GM12878 (cell line): Measurements from ENCODE around the gene STK16. TPM values are rescaled to one million over a fixed set of nuclear protein-coding genes. Genes with fewer than 3 reads are reported as not detected.

Source experiments
- ASH2L ChIP-seq: fragments of 300-600, 200-600 bp; sonication (generic); IDR thresholded peaks from 2 replicates; pipeline ENCODE4 v1.6.1; 2017; ENCODE audit warnings: low read depth, mild to moderate bottlenecking, borderline replicate concordance
- ESRRA ChIP-seq: IDR thresholded peaks from 2 replicates; pipeline ENCODE4 v1.6.1; 2012; ENCODE audit warnings: mild to moderate bottlenecking, low read length, improper control_type of control experiment
- GATAD2B ChIP-seq: fragments of 450-650 bp; conservative IDR thresholded peaks from 2 replicates; pipeline ENCODE4 v1.6.1; 2017; ENCODE audit warnings: low read depth, mild to moderate bottlenecking, moderate library complexity
- HDGF ChIP-seq: fragments of 450-650 bp; IDR thresholded peaks from 2 replicates; pipeline ENCODE4 v1.6.1; 2016; ENCODE audit warnings: antibody characterized with exemption
- IKZF2 ChIP-seq, 2 experiments: fragments of 450-650 bp; IDR thresholded peaks; 2 replicates each; pipeline ENCODE4 v1.6.1; 2017; ENCODE audit warnings: mild to moderate bottlenecking in 2 of 2, moderate library complexity in 2 of 2
- NBN ChIP-seq: fragments of 450-650 bp; IDR thresholded peaks from 2 replicates; pipeline ENCODE4 v1.6.1; 2016
- NFYA ChIP-seq: IDR thresholded peaks from 2 replicates; pipeline ENCODE4 v1.6.1; 2011; ENCODE audit warnings: low read depth, mild to moderate bottlenecking, low read length, improper control_type of control experiment, borderline replicate concordance
- PAX8 ChIP-seq: fragments of 450-650 bp; IDR thresholded peaks from 2 replicates; pipeline ENCODE4 v1.6.1; 2017; ENCODE audit warnings: mild to moderate bottlenecking, moderate library complexity
- POLR2AphosphoS2 ChIP-seq: IDR thresholded peaks from 2 replicates; pipeline ENCODE4 v1.6.1; 2011; ENCODE audit warnings: low read depth, mild to moderate bottlenecking, low read length, improper control_type of control experiment, moderate library complexity
- RAD21 ChIP-seq: IDR thresholded peaks from 2 replicates; pipeline ENCODE4 v1.6.1; 2011; ENCODE audit warnings: mild to moderate bottlenecking, low read depth, low read length, moderate library complexity; ENCODE audit not compliant: insufficient read depth
- SMARCA5 ChIP-seq: fragments of 450-650 bp; IDR thresholded peaks from 2 replicates; pipeline ENCODE4 v1.6.1; 2017; ENCODE audit warnings: mild to moderate bottlenecking
- SPI1 ChIP-seq: IDR thresholded peaks from 2 replicates; pipeline ENCODE4 v1.6.1; 2011; ENCODE audit warnings: low read depth, mild to moderate bottlenecking, low read length, moderate library complexity, borderline replicate concordance; ENCODE audit not compliant: insufficient read depth
- SREBF2 ChIP-seq: IDR thresholded peaks from 2 replicates; pipeline ENCODE4 v1.6.1; 2012; ENCODE audit warnings: mild to moderate bottlenecking, low read length
- STAT1 ChIP-seq: fragments of 450-650 bp; conservative IDR thresholded peaks from 2 replicates; pipeline ENCODE4 v1.6.1; 2014; ENCODE audit warnings: antibody characterized with exemption, mild to moderate bottlenecking
- SUZ12 ChIP-seq: fragments of 200-600 bp; sonication (generic); IDR thresholded peaks from one replicate; pipeline ENCODE4 v1.6.1; 2018; ENCODE audit warnings: antibody characterized with exemption, mild to moderate bottlenecking; ENCODE audit not compliant: unreplicated experiment
- ZZZ3 ChIP-seq: IDR thresholded peaks from 2 replicates; pipeline ENCODE4 v1.6.1; 2011; ENCODE audit warnings: low read depth; ENCODE audit not compliant: control insufficient read depth, insufficient read length
- polyA plus RNA-seq, 11 experiments: library from polyadenylated mRNA; depleted of rRNA in 4 of 11; unstranded in 6 of 11; stranded (reverse) in 5 of 11; fragments of >200 nt; fragmentation: Nextera tagmentation in 4 of 11; fragmentation: Illumina TruSeq in 1 of 11; extraction: Ambion mirVana in 4 of 11; extraction: Trizol in 1 of 11; gene quantifications; 1 replicate in 1 of 11; 2 replicates in 10 of 11; pipeline versions ENCODE4 v1.2.1 to v1.2.3, GENCODE V29; 2011 to 2016; ENCODE audit warnings: inconsistent platforms in 2 of 11, missing spikeins in 2 of 11, low read depth in 1 of 11
- total RNA-seq, 4 experiments: library from RNA; depleted of rRNA in 3 of 4; stranded (reverse); fragments of >200 nt in 3 of 4; fragmentation: Illumina TruSeq in 1 of 4; extraction: Trizol in 1 of 4; gene quantifications; 2 replicates each; pipeline versions ENCODE4 v1.2.1 to v1.2.3, GENCODE V29; 2013 to 2021
- TF ChIP-seq, protein P1 (sequence below): fragments of 450-650 bp; IDR thresholded peaks from 2 replicates; pipeline ENCODE4 v1.6.1; 2017; ENCODE audit warnings: mild to moderate bottlenecking, low read depth, inconsistent platforms; ENCODE audit not compliant: poor library complexity, severe bottlenecking
- TF ChIP-seq, protein P2 (sequence below): IDR thresholded peaks from 2 replicates; pipeline ENCODE4 v1.6.1; 2011; ENCODE audit warnings: mild to moderate bottlenecking, low read depth, low read length, moderate library complexity; ENCODE audit not compliant: insufficient replicate concordance
- TF ChIP-seq, protein P3 (sequence below): fragments of 450-650 bp; IDR thresholded peaks from 2 replicates; pipeline ENCODE4 v1.6.1; 2016; ENCODE audit warnings: mild to moderate bottlenecking
- TF ChIP-seq, protein P4 (sequence below): fragments of 150-350 bp; IDR thresholded peaks from 2 replicates; pipeline ENCODE4 v1.6.1; 2016; ENCODE audit warnings: low read depth, low read length

The STK16 gene
- total and polyA plus RNA-seq, 10 of the 15 experiments (the other 5 are each of a cell fraction or from before 2014, with no cell fraction given): 4.3 to 50.1 (median 17.9) TPM

DNA sequence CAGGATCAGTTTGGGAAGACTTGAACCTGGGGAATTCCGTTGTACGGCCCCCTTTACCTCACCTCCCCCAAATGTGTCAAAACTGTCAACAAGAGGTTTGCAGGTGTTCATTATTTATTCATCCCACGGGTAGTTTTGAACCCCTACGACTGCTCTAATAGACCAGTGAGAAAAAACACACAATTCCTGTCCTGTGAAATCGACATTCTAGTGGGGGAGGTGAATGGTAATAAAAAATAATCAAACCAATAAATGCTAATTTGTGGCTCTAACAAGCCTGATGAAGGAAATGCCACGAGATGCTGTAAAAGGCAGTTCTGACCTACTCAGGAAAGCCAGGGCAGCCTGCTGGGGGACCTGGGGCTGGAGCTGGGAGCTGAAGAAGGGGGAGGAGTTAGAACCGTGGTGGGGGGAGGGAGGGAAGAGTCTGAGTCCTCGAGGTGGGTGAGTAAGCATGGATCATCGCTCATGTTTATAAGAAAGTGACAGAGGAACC, 33.4 kb downstream of the STK16 start (continued):
- TF ChIP-seq, protein P1, sequence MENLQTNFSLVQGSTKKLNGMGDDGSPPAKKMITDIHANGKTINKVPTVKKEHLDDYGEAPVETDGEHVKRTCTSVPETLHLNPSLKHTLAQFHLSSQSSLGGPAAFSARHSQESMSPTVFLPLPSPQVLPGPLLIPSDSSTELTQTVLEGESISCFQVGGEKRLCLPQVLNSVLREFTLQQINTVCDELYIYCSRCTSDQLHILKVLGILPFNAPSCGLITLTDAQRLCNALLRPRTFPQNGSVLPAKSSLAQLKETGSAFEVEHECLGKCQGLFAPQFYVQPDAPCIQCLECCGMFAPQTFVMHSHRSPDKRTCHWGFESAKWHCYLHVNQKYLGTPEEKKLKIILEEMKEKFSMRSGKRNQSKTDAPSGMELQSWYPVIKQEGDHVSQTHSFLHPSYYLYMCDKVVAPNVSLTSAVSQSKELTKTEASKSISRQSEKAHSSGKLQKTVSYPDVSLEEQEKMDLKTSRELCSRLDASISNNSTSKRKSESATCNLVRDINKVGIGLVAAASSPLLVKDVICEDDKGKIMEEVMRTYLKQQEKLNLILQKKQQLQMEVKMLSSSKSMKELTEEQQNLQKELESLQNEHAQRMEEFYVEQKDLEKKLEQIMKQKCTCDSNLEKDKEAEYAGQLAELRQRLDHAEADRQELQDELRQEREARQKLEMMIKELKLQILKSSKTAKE: peak; percentile 24
- no peak for TF ChIP-seq SPI1
- TF ChIP-seq ZZZ3: no peak
- peak in 1 of 2 experiments; percentile 61 for TF ChIP-seq IKZF2 (IDR thresholded peaks at IDR 0.05)
- no peak for TF ChIP-seq RAD21
- TF ChIP-seq, protein P2, sequence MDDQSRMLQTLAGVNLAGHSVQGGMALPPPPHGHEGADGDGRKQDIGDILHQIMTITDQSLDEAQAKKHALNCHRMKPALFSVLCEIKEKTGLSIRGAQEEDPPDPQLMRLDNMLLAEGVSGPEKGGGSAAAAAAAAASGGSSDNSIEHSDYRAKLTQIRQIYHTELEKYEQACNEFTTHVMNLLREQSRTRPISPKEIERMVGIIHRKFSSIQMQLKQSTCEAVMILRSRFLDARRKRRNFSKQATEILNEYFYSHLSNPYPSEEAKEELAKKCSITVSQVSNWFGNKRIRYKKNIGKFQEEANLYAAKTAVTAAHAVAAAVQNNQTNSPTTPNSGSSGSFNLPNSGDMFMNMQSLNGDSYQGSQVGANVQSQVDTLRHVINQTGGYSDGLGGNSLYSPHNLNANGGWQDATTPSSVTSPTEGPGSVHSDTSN: peak; percentile 59
- TF ChIP-seq SREBF2: no peak
- TF ChIP-seq, protein P3, sequence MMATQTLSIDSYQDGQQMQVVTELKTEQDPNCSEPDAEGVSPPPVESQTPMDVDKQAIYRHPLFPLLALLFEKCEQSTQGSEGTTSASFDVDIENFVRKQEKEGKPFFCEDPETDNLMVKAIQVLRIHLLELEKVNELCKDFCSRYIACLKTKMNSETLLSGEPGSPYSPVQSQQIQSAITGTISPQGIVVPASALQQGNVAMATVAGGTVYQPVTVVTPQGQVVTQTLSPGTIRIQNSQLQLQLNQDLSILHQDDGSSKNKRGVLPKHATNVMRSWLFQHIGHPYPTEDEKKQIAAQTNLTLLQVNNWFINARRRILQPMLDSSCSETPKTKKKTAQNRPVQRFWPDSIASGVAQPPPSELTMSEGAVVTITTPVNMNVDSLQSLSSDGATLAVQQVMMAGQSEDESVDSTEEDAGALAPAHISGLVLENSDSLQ: peak; percentile 89
- TF ChIP-seq GATAD2B: no peak
- TF ChIP-seq POLR2AphosphoS2: 0 out of 2 replicates have a peak, but pooled peaks have one; percentile 29
- no peak for TF ChIP-seq ASH2L
- TF ChIP-seq, protein P4, sequence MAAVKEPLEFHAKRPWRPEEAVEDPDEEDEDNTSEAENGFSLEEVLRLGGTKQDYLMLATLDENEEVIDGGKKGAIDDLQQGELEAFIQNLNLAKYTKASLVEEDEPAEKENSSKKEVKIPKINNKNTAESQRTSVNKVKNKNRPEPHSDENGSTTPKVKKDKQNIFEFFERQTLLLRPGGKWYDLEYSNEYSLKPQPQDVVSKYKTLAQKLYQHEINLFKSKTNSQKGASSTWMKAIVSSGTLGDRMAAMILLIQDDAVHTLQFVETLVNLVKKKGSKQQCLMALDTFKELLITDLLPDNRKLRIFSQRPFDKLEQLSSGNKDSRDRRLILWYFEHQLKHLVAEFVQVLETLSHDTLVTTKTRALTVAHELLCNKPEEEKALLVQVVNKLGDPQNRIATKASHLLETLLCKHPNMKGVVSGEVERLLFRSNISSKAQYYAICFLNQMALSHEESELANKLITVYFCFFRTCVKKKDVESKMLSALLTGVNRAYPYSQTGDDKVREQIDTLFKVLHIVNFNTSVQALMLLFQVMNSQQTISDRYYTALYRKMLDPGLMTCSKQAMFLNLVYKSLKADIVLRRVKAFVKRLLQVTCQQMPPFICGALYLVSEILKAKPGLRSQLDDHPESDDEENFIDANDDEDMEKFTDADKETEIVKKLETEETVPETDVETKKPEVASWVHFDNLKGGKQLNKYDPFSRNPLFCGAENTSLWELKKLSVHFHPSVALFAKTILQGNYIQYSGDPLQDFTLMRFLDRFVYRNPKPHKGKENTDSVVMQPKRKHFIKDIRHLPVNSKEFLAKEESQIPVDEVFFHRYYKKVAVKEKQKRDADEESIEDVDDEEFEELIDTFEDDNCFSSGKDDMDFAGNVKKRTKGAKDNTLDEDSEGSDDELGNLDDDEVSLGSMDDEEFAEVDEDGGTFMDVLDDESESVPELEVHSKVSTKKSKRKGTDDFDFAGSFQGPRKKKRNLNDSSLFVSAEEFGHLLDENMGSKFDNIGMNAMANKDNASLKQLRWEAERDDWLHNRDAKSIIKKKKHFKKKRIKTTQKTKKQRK: no peak
- peak; percentile 95 for TF ChIP-seq HDGF
- TF ChIP-seq ESRRA: no peak
- no peak for TF ChIP-seq STAT1
- no peak for TF ChIP-seq PAX8
- peak; percentile 95 for TF ChIP-seq NBN
- peak; percentile 50 for TF ChIP-seq SMARCA5
- TF ChIP-seq NFYA: no peak
- TF ChIP-seq SUZ12: no peak
